CD8-positive, alpha-beta memory T cell (primary cell): ENCODE results near the gene TADA2A. TPM values are rescaled to one million over a fixed set of nuclear protein-coding genes. Genes with fewer than 3 reads are reported as not detected.

Experiments used
- CTCF ChIA-PET: fragments of 350-600 bp; sonication (Branson Sonifier 250); formaldehyde crosslinking; loops from one replicate; lab custom pipeline; 2021; ENCODE audit warnings: antibody characterized with exemption; lab: Charles Lee
- POLR2A ChIA-PET: fragments of 350-600 bp; sonication (Branson Sonifier 250); formaldehyde crosslinking; loops from one replicate; lab custom pipeline; 2021; ENCODE audit warnings: antibody characterized with exemption; lab: Charles Lee
- DNase-seq, 5 donors: peaks; one replicate each; pipeline versions ENCODE4 v3.0.0 to v3.0.0-alpha.2; 2020 to 2022; ENCODE audit warnings: mixed read lengths in 1 of 5
- H3K27ac ChIP-seq: one replicate; pipeline ENCODE4 v1.7.0; 2013; ENCODE audit warnings: low read depth, mild to moderate bottlenecking, low read length, moderate library complexity
- H3K27me3 ChIP-seq: 2 replicates; pipeline ENCODE4 v1.7.0; 2013; ENCODE audit warnings: low read length, mild to moderate bottlenecking; ENCODE audit not compliant: insufficient read depth, poor library complexity, severe bottlenecking
- H3K36me3 ChIP-seq: 2 replicates; pipeline ENCODE4 v1.7.0; 2013; ENCODE audit warnings: mild to moderate bottlenecking, low read length, moderate library complexity; ENCODE audit not compliant: insufficient read depth
- H3K4me1 ChIP-seq: 2 replicates; pipeline ENCODE4 v1.7.0; 2013; ENCODE audit warnings: mild to moderate bottlenecking, low read length, moderate library complexity; ENCODE audit not compliant: insufficient read depth
- H3K4me3 ChIP-seq: 2 replicates; pipeline ENCODE4 v1.7.0; 2013; ENCODE audit warnings: mild to moderate bottlenecking, low read length
- H3K9me3 ChIP-seq: 2 replicates; pipeline ENCODE4 v1.7.0; 2013; ENCODE audit warnings: mild to moderate bottlenecking, low read length
- H3K27ac Mint-ChIP-seq, 8 donors: one replicate each; pipeline ENCODE4 v1.8.0; 2020 to 2021; ENCODE audit warnings: mixed read lengths in 8 of 8, mild to moderate bottlenecking in 6 of 8, inconsistent platforms in 3 of 8, moderate library complexity in 3 of 8
- H3K27me3 Mint-ChIP-seq, 2 donors: one replicate each; pipeline ENCODE4 v1.8.0; 2020 to 2021; ENCODE audit warnings: mixed read lengths in 2 of 2, mild to moderate bottlenecking in 1 of 2, moderate library complexity in 1 of 2
- H3K36me3 Mint-ChIP-seq, 3 donors: one replicate each; pipeline ENCODE4 v1.8.0; 2020 to 2021; ENCODE audit warnings: mixed read lengths in 3 of 3, inconsistent platforms in 1 of 3, mild to moderate bottlenecking in 1 of 3
- H3K4me1 Mint-ChIP-seq, 3 donors: one replicate each; pipeline ENCODE4 v1.8.0; 2020 to 2021; ENCODE audit warnings: mixed read lengths in 3 of 3, inconsistent platforms in 1 of 3, mild to moderate bottlenecking in 1 of 3
- H3K4me3 Mint-ChIP-seq, 7 donors: one replicate each; pipeline ENCODE4 v1.8.0; 2020 to 2021; ENCODE audit warnings: mixed read lengths in 7 of 7, mild to moderate bottlenecking in 6 of 7, moderate library complexity in 4 of 7, inconsistent platforms in 2 of 7
- H3K9me3 Mint-ChIP-seq, 5 donors: one replicate each; pipeline ENCODE4 v1.8.0; 2020 to 2022; ENCODE audit warnings: mixed read lengths in 5 of 5, mild to moderate bottlenecking in 3 of 5, moderate library complexity in 2 of 5, inconsistent platforms in 1 of 5
- polyA plus RNA-seq: library from polyadenylated mRNA; unstranded; fragments of 300-500 nt; fragmentation: Illumina TruSeq; gene quantifications from one replicate; pipeline ENCODE4 v1.2.3, GENCODE V29; 2021
- total RNA-seq, 2 experiments: library from RNA; stranded (reverse); gene quantifications; one replicate each; pipeline ENCODE4 v1.2.3, GENCODE V29; 2021

TADA2A gene
- total and polyA plus RNA-seq, 3 experiments from 2014 or later: 12.8 to 46.0 (median 42.3) TPM

- Histone ChIP-seq H3K36me3 (no peaks in the 10 kb centered on the region), H3K4me3 (no peak overlapping the region), H3K27me3 (no peaks in the 10 kb centered on the region), H3K27ac (no peak overlapping the region), H3K9me3 (no peaks in the 10 kb centered on the region), H3K4me1 (peaks cover 3% of the 10 kb centered on the region)
- no peaks in the 10 kb centered on the region for H3K9me3 Mint-ChIP-seq
- peaks cover 5 to 7% (median 5%) of the 10 kb centered on the region in 3 donors for H3K4me1 Mint-ChIP-seq
- peaks cover 4 to 11% (median 5%) of the 10 kb centered on the region in 3 donors for H3K36me3 Mint-ChIP-seq
- CTCF ChIA-PET: no interaction called here
- H3K27me3 Mint-ChIP-seq: no peaks in the 10 kb centered on the region
- DNase-seq: no peak
- POLR2A ChIA-PET: interaction anchor here (1.2 kb wide), 1 partner anchor 124 kb away, joined by 9 read pairs; no protein-coding TSS in a partner anchor
- no peak overlapping the region for H3K4me3 Mint-ChIP-seq
- H3K27ac Mint-ChIP-seq: peak overlapping the region in 1 of 8 donors; percentile 11
Measured at GRCh38 chr17:37483311-37484039, 76.8 kb downstream of the TADA2A start.

GRCh38 chr17:37485938-37486570 is 79.4 kb downstream of the TADA2A start:
- CTCF ChIA-PET: no interaction called here

GRCh38 chr17:37488009-37488604 is 81.4 kb downstream of the TADA2A start:
- peak in 1 of 5 donors; percentile 15 for DNase-seq
- Mint-ChIP-seq H3K4me3 (peak overlapping the region; percentile 91 to 98 (median 93)), H3K27me3 (no peaks in the 10 kb centered on the region), H3K9me3 (no peaks in the 10 kb centered on the region), H3K27ac (peak overlapping the region in 7 of 8 donors; percentile 84 to 95 (median 92)), H3K4me1 (peaks cover 22 to 39% (median 30%) of the 10 kb centered on the region in 3 donors), H3K36me3 (peaks cover 0 to 9% (median 0%) of the 10 kb centered on the region in 3 donors)
- Histone ChIP-seq H3K4me3 (peak overlapping the region; percentile 83), H3K4me1 (peaks cover 17% of the 10 kb centered on the region), H3K9me3 (no peaks in the 10 kb centered on the region), H3K36me3 (no peaks in the 10 kb centered on the region), H3K27ac (peak overlapping the region; percentile 71), H3K27me3 (no peaks in the 10 kb centered on the region)
- POLR2A ChIA-PET: interaction anchor here (1.5 kb wide), 1 partner anchor 121 kb away, joined by 5 read pairs; the partner anchor contains the start of gene SYNRG
- CTCF ChIA-PET: interaction anchor here (0.7 kb wide), 1 partner anchor 20 kb away, joined by 3 read pairs; no protein-coding TSS in a partner anchor

More at GRCh38 chr17:37485938-37486570, 79.4 kb downstream of the TADA2A start:
- peaks cover 0 to 9% (median 0%) of the 10 kb centered on the region in 3 donors for H3K36me3 Mint-ChIP-seq
- H3K4me3 ChIP-seq: no peak overlapping the region
- H3K9me3 Mint-ChIP-seq: no peaks in the 10 kb centered on the region
- DNase-seq: no peak
- peaks cover 13% of the 10 kb centered on the region for H3K4me1 ChIP-seq
- no peaks in the 10 kb centered on the region for H3K9me3 ChIP-seq
- H3K4me3 Mint-ChIP-seq: no peak overlapping the region
- no peaks in the 10 kb centered on the region for H3K36me3 ChIP-seq
- H3K27ac Mint-ChIP-seq: no peak overlapping the region
- H3K4me1 Mint-ChIP-seq: peaks cover 16 to 23% (median 21%) of the 10 kb centered on the region in 3 donors
- POLR2A ChIA-PET: no interaction called here
- no peaks in the 10 kb centered on the region for H3K27me3 Mint-ChIP-seq
- no peak overlapping the region for H3K27ac ChIP-seq
- no peaks in the 10 kb centered on the region for H3K27me3 ChIP-seq

GRCh38 chr17:37488607-37489196 is 82.0 kb downstream of the TADA2A start:
- H3K4me1 Mint-ChIP-seq: peaks cover 22 to 39% (median 30%) of the 10 kb centered on the region in 3 donors
- peak overlapping the region; percentile 91 to 98 (median 93) for H3K4me3 Mint-ChIP-seq
- H3K36me3 Mint-ChIP-seq: peaks cover 0 to 9% (median 0%) of the 10 kb centered on the region in 3 donors
- Histone ChIP-seq H3K36me3 (no peaks in the 10 kb centered on the region), H3K9me3 (no peaks in the 10 kb centered on the region), H3K4me1 (peaks cover 17% of the 10 kb centered on the region), H3K27ac (peak overlapping the region; percentile 71), H3K4me3 (peak overlapping the region; percentile 83), H3K27me3 (no peaks in the 10 kb centered on the region)
- peak overlapping the region; percentile 84 to 95 (median 92) for H3K27ac Mint-ChIP-seq
- POLR2A ChIA-PET: interaction anchor here (1.5 kb wide), 1 partner anchor 121 kb away, joined by 5 read pairs; the partner anchor contains the start of gene SYNRG
- H3K27me3 Mint-ChIP-seq: no peaks in the 10 kb centered on the region
- CTCF ChIA-PET: interaction anchor here (0.7 to 1.0 kb wide), 2 partner anchors 19 to 120 kb away, joined by 3 read pairs; partner anchors contain the start of gene SYNRG
- no peaks in the 10 kb centered on the region for H3K9me3 Mint-ChIP-seq
- DNase-seq: peak; percentile 39 to 67 (median 46)

- ChIA-PET POLR2A (interaction anchor here (0.5 to 0.6 kb wide), 2 partner anchors 82 to 120 kb away, joined by 3 to 4 read pairs; partner anchors contain the start of gene SYNRG), CTCF (interaction anchor here (1.0 kb wide), 1 partner anchor 120 kb away, joined by 3 read pairs; the partner anchor contains the start of gene SYNRG)
- H3K9me3 Mint-ChIP-seq: no peaks in the 10 kb centered on the region
- peaks cover 17% of the 10 kb centered on the region for H3K4me1 ChIP-seq
- H3K36me3 Mint-ChIP-seq: peaks cover 0 to 9% (median 0%) of the 10 kb centered on the region in 3 donors
- H3K36me3 ChIP-seq: no peaks in the 10 kb centered on the region
- peak within 1 kb of the TSS; percentile 85 to 95 (median 94) for H3K27ac Mint-ChIP-seq
- H3K27me3 Mint-ChIP-seq: no peaks in the 10 kb centered on the region
- H3K27ac ChIP-seq: peak within 1 kb of the TSS; percentile 71
- no peaks in the 10 kb centered on the region for H3K9me3 ChIP-seq
- H3K27me3 ChIP-seq: no peaks in the 10 kb centered on the region
- H3K4me3 ChIP-seq: peak within 1 kb of the TSS; percentile 83
- peak; percentile 74 to 89 (median 85) for DNase-seq
- peak within 1 kb of the TSS; percentile 91 to 99 (median 95) for H3K4me3 Mint-ChIP-seq
- peaks cover 22 to 39% (median 32%) of the 10 kb centered on the region in 3 donors for H3K4me1 Mint-ChIP-seq
Measured at GRCh38 chr17:37489197-37490001, 82.7 kb downstream of the TADA2A start, which contains the start of gene DUSP14. DUSP14 (plus strand) TSS chr17:37489891; CDS start chr17:37512273, 22,382 bp downstream.

- no peaks in the 10 kb centered on the region for H3K9me3 Mint-ChIP-seq
- Histone ChIP-seq H3K27me3 (no peaks in the 10 kb centered on the region), H3K4me3 (peak overlapping the region; percentile 45), H3K36me3 (no peaks in the 10 kb centered on the region), H3K27ac (peak overlapping the region; percentile 45), H3K4me1 (peaks cover 17% of the 10 kb centered on the region), H3K9me3 (no peaks in the 10 kb centered on the region)
- CTCF ChIA-PET: interaction anchor here (1.0 kb wide), 1 partner anchor 119 kb away, joined by 3 read pairs; the partner anchor contains the start of gene SYNRG
- DNase-seq: peak; percentile 60 to 83 (median 69)
- peaks cover 22 to 39% (median 33%) of the 10 kb centered on the region in 3 donors for H3K4me1 Mint-ChIP-seq
- peak overlapping the region; percentile 89 to 99 (median 92) for H3K4me3 Mint-ChIP-seq
- no peaks in the 10 kb centered on the region for H3K27me3 Mint-ChIP-seq
- H3K36me3 Mint-ChIP-seq: peaks cover 0 to 9% (median 0%) of the 10 kb centered on the region in 3 donors
- POLR2A ChIA-PET: interaction anchor here (0.5 to 0.6 kb wide), 2 partner anchors 83 to 119 kb away, joined by 3 to 4 read pairs; partner anchors contain the start of gene SYNRG
- peak overlapping the region; percentile 26 to 94 (median 80) for H3K27ac Mint-ChIP-seq
Measured at GRCh38 chr17:37490022-37490587, 83.4 kb downstream of the TADA2A start.
